Measurements from ENCODE around the gene ACAT2.

- no peak for TF ChIP-seq POLR2A (IDR thresholded peaks at IDR 0.05)
- TF ChIP-seq CTCF (IDR thresholded peaks at IDR 0.05 in 4 of 5, conservative IDR thresholded peaks at IDR 0.05 in 1 of 5), result no peak
These were observed 45.5 kb downstream of the ACAT2 start for GRCh38 chr6:159807150-159807858.
